ENCODE results near the gene ASGR2.
"Not testable (repeated sequence)": the region's sequence is repeated elsewhere in the genome, so short reads cannot be mapped to it uniquely, and the experiment has no call there.

The ASGR2 gene, protein sequence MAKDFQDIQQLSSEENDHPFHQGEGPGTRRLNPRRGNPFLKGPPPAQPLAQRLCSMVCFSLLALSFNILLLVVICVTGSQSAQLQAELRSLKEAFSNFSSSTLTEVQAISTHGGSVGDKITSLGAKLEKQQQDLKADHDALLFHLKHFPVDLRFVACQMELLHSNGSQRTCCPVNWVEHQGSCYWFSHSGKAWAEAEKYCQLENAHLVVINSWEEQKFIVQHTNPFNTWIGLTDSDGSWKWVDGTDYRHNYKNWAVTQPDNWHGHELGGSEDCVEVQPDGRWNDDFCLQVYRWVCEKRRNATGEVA

DNA sequence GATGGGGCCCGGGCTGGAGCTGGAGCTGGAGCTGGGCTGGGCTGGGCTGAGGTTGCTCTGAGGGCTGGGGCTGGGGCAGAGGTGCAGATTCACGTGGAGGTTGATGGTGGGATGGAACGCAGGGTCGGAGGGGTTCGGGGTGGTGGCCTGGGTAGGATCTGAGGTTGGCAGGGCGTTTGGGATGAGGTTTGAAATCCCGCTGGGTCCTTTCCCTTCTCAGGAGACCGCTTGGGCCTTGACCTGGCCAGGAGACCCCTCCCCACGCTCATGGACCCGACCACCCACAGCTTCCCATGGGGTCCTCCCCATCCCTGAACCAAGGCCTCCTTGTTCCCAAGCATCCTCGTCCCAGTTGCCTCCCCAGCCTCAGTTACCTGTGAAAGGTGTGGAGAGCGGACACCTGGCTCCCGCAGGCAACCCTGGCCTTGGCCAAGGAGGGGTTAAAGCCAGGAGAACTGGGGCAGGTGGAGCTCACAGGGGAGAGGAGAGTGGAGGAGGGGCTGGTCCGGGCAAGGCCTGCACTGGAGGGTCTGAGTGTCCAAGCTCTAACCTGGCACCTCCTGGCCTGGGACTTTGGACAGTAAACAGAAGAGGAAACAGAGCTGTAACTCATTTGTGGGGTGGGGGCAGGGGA, at the start of gene ASGR2:
TSS of gene ASGR2 (minus strand) at position 582 of the 634 bp plus-strand sequence. CDS start 582 bp downstream, outside the sequence.
- Histone ChIP-seq H3K27me3 (ENCODE audit: insufficient read depth, low read depth, severe bottlenecking) (no peaks in the 10 kb centered on the region), H3K27ac (no peak within 1 kb of the TSS), H3K36me3 (no peaks in the 10 kb centered on the region), H3K4me3 (ENCODE audit: low read depth, low read length) (no peak within 1 kb of the TSS), H3K9me3 (ENCODE audit: severe bottlenecking) (no peaks in the 10 kb centered on the region)
- TF ChIP-seq, protein P1, sequence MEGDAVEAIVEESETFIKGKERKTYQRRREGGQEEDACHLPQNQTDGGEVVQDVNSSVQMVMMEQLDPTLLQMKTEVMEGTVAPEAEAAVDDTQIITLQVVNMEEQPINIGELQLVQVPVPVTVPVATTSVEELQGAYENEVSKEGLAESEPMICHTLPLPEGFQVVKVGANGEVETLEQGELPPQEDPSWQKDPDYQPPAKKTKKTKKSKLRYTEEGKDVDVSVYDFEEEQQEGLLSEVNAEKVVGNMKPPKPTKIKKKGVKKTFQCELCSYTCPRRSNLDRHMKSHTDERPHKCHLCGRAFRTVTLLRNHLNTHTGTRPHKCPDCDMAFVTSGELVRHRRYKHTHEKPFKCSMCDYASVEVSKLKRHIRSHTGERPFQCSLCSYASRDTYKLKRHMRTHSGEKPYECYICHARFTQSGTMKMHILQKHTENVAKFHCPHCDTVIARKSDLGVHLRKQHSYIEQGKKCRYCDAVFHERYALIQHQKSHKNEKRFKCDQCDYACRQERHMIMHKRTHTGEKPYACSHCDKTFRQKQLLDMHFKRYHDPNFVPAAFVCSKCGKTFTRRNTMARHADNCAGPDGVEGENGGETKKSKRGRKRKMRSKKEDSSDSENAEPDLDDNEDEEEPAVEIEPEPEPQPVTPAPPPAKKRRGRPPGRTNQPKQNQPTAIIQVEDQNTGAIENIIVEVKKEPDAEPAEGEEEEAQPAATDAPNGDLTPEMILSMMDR (IDR thresholded peaks at IDR 0.05; ENCODE audit: low read depth, low read length), result no peak
- no peak for DNase-seq

DNA sequence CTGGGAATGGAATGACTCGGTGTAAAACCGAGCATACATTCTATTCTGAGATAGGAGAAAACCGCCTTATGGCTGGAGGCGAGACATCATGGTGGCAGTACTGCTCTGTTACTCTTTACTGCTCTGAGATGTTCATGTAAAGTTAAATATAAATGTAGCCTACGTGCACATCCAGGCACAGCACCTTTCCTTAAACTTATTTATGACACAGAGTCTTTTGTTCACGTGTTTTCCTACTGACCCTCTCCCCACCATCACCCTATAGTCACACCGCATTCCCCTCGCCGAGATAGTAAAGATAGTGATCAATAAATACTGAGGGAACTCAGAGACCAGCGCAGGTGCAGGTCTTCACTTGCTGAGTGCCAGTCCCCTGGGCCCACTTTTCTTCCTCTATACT, 44.9 kb upstream of the ASGR2 start:
- H3K4me3 ChIP-seq (ENCODE audit: low read depth, low read length); DNase-seq; H3K27me3 ChIP-seq (ENCODE audit: insufficient read depth, low read depth, severe bottlenecking); H3K36me3 ChIP-seq; H3K27ac ChIP-seq; H3K9me3 ChIP-seq (ENCODE audit: severe bottlenecking): not testable (repeated sequence)

DNA sequence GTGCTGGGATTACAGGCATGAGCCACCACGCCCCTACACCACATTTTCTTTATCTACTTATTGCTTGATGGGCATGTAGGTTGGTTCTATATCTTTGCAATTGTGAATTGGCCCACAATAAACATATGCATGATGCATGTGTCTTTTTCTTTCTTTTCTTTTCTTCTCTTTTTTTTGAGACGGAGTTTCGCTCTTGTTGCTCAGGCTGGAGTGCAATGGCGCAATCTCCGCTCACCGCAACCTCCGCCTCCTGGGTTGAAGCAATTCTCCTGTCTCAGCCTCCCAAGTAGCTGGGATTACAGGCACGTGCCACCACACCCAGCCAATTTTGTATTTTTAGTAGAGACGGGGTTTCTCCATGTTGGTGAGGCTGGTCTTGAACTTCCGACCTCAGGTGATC, 43.8 kb upstream of the ASGR2 start:
- not testable (repeated sequence) for H3K36me3 ChIP-seq; H3K9me3 ChIP-seq (ENCODE audit: severe bottlenecking); H3K27me3 ChIP-seq (ENCODE audit: insufficient read depth, low read depth, severe bottlenecking); DNase-seq; H3K4me3 ChIP-seq (ENCODE audit: low read depth, low read length); H3K27ac ChIP-seq

DNA sequence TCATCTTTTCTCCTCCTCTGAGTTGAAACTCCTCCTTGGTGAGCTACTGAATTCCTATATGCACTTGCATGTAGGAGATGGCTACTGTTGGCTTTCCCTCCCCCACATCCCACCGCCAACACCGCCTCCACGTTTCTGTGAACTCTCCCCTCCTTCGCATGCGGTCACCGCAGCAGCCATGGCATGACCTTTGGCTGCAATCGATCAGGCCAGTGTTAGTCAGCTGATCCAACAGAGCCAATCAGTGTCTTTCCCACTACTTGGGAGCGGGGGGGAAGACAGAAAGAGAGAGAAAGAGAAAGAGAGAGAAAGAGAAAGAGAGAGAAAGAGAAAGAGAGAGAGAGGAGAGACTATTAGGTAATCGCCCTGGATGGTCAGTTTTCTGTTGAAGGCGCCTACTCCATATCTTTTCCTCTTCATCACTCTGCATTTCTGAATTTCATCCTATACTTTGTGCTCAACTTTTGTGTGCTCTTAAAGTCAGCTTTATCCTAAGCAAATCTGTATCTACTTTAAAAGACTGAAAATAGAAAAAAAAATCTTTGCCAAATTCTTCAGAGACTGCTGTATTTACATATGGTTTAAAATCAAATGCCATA, 41.8 kb upstream of the ASGR2 start:
- H3K27me3 ChIP-seq (ENCODE audit: insufficient read depth, low read depth, severe bottlenecking), result no peaks in the 10 kb centered on the region
- no peaks in the 10 kb centered on the region for H3K36me3 ChIP-seq

DNA sequence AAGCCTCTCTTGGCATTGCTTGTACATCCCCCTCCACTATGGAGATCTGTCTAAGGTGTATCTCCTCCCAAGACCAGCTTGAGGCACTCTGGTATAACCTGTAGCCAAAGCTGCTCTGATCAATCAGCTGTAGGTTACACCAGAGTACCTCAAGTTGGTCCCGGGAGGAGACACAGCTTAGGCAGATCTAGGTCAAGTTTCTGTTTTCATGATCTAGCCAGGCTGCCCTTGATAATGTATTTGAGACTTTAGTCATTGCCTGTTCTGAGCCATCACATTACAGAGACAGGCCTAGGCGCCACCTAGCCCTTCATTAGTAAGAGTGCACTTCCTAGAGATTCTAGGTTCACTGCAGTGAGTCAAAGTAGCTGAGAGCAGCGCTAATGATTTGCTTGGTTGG, 33.1 kb upstream of the ASGR2 start:
- Histone ChIP-seq H3K27ac (no peak overlapping the region), H3K27me3 (ENCODE audit: insufficient read depth, low read depth, severe bottlenecking) (no peaks in the 10 kb centered on the region), H3K9me3 (ENCODE audit: severe bottlenecking) (no peaks in the 10 kb centered on the region), H3K4me3 (ENCODE audit: low read depth, low read length) (no peak overlapping the region), H3K36me3 (no peaks in the 10 kb centered on the region)
- DNase-seq, result no peak
- TF ChIP-seq, protein P1 (IDR thresholded peaks at IDR 0.05; ENCODE audit: low read depth, low read length), result 0 out of 2 replicates have a peak, but pooled peaks have one; percentile 6

More for the DNA sequence above, 41.8 kb upstream of the ASGR2 start:
- Histone ChIP-seq H3K9me3 (ENCODE audit: severe bottlenecking) (no peaks in the 10 kb centered on the region), H3K27ac (no peak overlapping the region), H3K4me3 (ENCODE audit: low read depth, low read length) (no peak overlapping the region)
- TF ChIP-seq, protein P1 (IDR thresholded peaks at IDR 0.05; ENCODE audit: low read depth, low read length), result no peak
- DNase-seq, result no peak

DNA sequence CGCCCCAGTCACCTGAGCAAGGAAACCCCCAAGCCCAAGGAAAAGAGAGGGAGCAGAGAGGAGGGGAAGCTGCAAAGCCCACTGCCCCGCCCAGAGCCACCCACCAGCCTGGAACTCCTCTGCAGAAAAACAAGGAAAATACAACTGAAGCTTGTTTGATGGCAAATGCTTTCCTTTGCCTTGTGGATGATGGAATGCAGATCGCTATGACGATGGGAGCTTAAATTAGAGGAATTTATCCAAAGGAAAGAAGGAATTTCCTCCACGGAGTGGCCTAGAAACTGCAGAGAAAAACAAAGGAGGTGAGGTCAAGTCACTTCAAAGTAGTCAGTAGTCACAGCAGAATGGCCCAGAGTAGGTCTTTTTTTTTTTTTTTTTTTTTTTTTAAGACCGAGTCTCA, 31.5 kb upstream of the ASGR2 start:
- no peak overlapping the region for H3K27ac ChIP-seq
- H3K4me3 ChIP-seq (ENCODE audit: low read depth, low read length), result no peak overlapping the region
- no peaks in the 10 kb centered on the region for H3K27me3 ChIP-seq (ENCODE audit: insufficient read depth, low read depth, severe bottlenecking)
- TF ChIP-seq, protein P1 (IDR thresholded peaks at IDR 0.05; ENCODE audit: low read depth, low read length), result no peak
- DNase-seq, result no peak
- no peaks in the 10 kb centered on the region for H3K36me3 ChIP-seq
- no peaks in the 10 kb centered on the region for H3K9me3 ChIP-seq (ENCODE audit: severe bottlenecking)

All from WERI-Rb-1 (cell line).